Measurements from ENCODE around the gene NAPB.
A peak's percentile ranks its signal among the peaks of the same experiment; 100 is the strongest.
"Not testable (repeated sequence)": the region's sequence is repeated elsewhere in the genome, so short reads cannot be mapped to it uniquely, and the experiment has no call there.

NAPB gene

GRCh38 chr20:23350196-23350903 lies 70.9 kb downstream of the NAPB start, which contains the start of gene NXT1:
NXT1 (plus strand) TSS chr20:23350791; CDS start chr20:23354042, 3,251 bp downstream.
- peaks cover 20% of the 10 kb centered on the region for H3K36me3 ChIP-seq (ENCODE audit: insufficient read depth, low read length)
- H3K79me2 ChIP-seq (ENCODE audit: insufficient read depth, low read length) = peaks cover 23% of the 10 kb centered on the region
- no peaks in the 10 kb centered on the region for H3K9me2 ChIP-seq (ENCODE audit: low read depth, low read length)
- no peak for TF ChIP-seq EZH2 (IDR thresholded peaks at IDR 0.05; ENCODE audit: borderline replicate concordance, low read length)
- TF ChIP-seq, protein P1, sequence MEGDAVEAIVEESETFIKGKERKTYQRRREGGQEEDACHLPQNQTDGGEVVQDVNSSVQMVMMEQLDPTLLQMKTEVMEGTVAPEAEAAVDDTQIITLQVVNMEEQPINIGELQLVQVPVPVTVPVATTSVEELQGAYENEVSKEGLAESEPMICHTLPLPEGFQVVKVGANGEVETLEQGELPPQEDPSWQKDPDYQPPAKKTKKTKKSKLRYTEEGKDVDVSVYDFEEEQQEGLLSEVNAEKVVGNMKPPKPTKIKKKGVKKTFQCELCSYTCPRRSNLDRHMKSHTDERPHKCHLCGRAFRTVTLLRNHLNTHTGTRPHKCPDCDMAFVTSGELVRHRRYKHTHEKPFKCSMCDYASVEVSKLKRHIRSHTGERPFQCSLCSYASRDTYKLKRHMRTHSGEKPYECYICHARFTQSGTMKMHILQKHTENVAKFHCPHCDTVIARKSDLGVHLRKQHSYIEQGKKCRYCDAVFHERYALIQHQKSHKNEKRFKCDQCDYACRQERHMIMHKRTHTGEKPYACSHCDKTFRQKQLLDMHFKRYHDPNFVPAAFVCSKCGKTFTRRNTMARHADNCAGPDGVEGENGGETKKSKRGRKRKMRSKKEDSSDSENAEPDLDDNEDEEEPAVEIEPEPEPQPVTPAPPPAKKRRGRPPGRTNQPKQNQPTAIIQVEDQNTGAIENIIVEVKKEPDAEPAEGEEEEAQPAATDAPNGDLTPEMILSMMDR (IDR thresholded peaks at IDR 0.05; ENCODE audit: low read length) = no peak
- H3K4me1 ChIP-seq (ENCODE audit: insufficient read depth, low read length, severe bottlenecking) = peaks cover 23% of the 10 kb centered on the region
- H4K20me1 ChIP-seq (ENCODE audit: insufficient read depth, low read length) = no peaks in the 10 kb centered on the region
- peak within 1 kb of the TSS; percentile 99 for H3K9ac ChIP-seq (ENCODE audit: low read length)
- H2AFZ ChIP-seq (ENCODE audit: low read length) = no peak within 1 kb of the TSS
- peak within 1 kb of the TSS; percentile 82 for H3K4me2 ChIP-seq (ENCODE audit: low read length)
- peak within 1 kb of the TSS; percentile 84 for H3K27ac ChIP-seq (ENCODE audit: low read depth, low read length, poor library complexity, severe bottlenecking)
- H3K4me3 ChIP-seq (ENCODE audit: low read depth, low read length, poor library complexity, severe bottlenecking) = peak within 1 kb of the TSS; percentile 93
- H3F3A ChIP-seq (ENCODE audit: insufficient read depth, low read length) = no peaks in the 10 kb centered on the region
- H3K27me3 ChIP-seq (ENCODE audit: insufficient read depth, low read length) = no peaks in the 10 kb centered on the region
- no peaks in the 10 kb centered on the region for H3K9me3 ChIP-seq (ENCODE audit: low read length)

DNA sequence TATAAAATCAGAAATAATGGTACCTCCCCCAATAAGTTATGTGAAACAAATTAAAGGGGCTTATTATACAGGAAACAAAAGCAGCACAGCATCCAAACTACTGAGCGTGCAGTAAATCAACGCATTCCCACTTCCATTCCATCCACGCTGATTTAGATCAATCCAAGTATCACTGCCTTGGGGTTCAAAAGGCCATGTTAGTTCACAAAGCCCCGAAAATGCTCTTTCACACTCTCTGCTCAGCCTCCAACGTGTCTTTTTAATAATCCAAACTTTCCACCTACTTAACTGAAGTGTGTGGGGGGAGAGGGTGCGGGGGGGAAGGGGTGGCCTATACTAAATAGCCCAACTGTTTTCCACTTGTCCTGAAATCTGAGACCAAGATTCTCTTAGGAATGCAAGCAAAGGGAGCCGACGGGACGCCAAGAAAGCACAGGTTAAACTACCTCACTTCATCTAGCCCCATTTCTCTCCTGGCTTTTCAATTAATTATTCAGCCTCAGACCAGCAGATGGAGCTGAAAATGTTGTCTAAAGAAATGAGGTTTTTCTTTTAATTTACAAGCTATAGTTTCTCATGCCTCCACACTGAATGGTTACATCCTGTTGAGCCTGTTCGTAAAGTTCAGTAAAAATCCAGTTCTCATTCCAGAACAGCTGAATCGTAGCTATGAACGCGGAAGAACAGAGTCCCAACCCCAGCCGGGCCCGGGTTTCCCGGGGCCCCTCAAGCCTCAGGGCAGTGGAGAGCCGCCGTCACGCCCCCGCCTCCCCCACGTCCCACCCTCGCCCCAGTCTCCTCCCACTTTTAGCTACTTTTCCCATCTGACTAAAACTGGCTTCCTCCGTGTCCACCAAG lies 71.7 kb downstream of the NAPB start:
- Histone ChIP-seq H3K9me2 (ENCODE audit: low read depth, low read length) (no peaks in the 10 kb centered on the region), H3F3A (ENCODE audit: insufficient read depth, low read length) (no peaks in the 10 kb centered on the region), H3K36me3 (ENCODE audit: insufficient read depth, low read length) (peaks cover 12% of the 10 kb centered on the region), H3K4me2 (ENCODE audit: low read length) (peak overlapping the region; percentile 82), H3K9ac (ENCODE audit: low read length) (peak overlapping the region; percentile 99), H3K27ac (ENCODE audit: low read depth, low read length, poor library complexity, severe bottlenecking) (peak overlapping the region; percentile 84), H3K9me3 (ENCODE audit: low read length) (no peaks in the 10 kb centered on the region), H3K4me3 (ENCODE audit: low read depth, low read length, poor library complexity, severe bottlenecking) (peak overlapping the region; percentile 93), H3K27me3 (ENCODE audit: insufficient read depth, low read length) (no peaks in the 10 kb centered on the region), H3K4me1 (ENCODE audit: insufficient read depth, low read length, severe bottlenecking) (peaks cover 23% of the 10 kb centered on the region), H2AFZ (ENCODE audit: low read length) (no peak overlapping the region), H3K79me2 (ENCODE audit: insufficient read depth, low read length) (peaks cover 23% of the 10 kb centered on the region), H4K20me1 (ENCODE audit: insufficient read depth, low read length) (no peaks in the 10 kb centered on the region)
- TF ChIP-seq EZH2 (IDR thresholded peaks at IDR 0.05; ENCODE audit: borderline replicate concordance, low read length) = no peak
- TF ChIP-seq, protein P1 (IDR thresholded peaks at IDR 0.05; ENCODE audit: low read length) = peak; percentile 64

- not testable (repeated sequence) for H3K4me2 ChIP-seq (ENCODE audit: low read length)
Observed at GRCh38 chr20:23348510-23348909, 72.8 kb downstream of the NAPB start.

More at GRCh38 chr20:23348510-23348909, 72.8 kb downstream of the NAPB start:
- H3K79me2 ChIP-seq (ENCODE audit: insufficient read depth, low read length) = peaks cover 23% of the 10 kb centered on the region
- not testable (repeated sequence) for H3K9ac ChIP-seq (ENCODE audit: low read length); H3K4me3 ChIP-seq (ENCODE audit: low read depth, low read length, poor library complexity, severe bottlenecking); H4K20me1 ChIP-seq (ENCODE audit: insufficient read depth, low read length); H3K27me3 ChIP-seq (ENCODE audit: insufficient read depth, low read length); H3K27ac ChIP-seq (ENCODE audit: low read depth, low read length, poor library complexity, severe bottlenecking); H3K36me3 ChIP-seq (ENCODE audit: insufficient read depth, low read length); H3K9me2 ChIP-seq (ENCODE audit: low read depth, low read length); H3F3A ChIP-seq (ENCODE audit: insufficient read depth, low read length); H2AFZ ChIP-seq (ENCODE audit: low read length); H3K9me3 ChIP-seq (ENCODE audit: low read length)
- peaks cover 23% of the 10 kb centered on the region for H3K4me1 ChIP-seq (ENCODE audit: insufficient read depth, low read length, severe bottlenecking)
